H1 (cell line): Measurements from ENCODE around the gene BMF. TPM values are rescaled to one million over a fixed set of nuclear protein-coding genes. Genes with fewer than 3 reads are reported as not detected.

ENCODE experiments used
- CTCF ChIA-PET: fragments of 300-600 bp; sonication (Branson Sonifier 250); formaldehyde crosslinking; loops from one replicate; lab custom pipeline; 2021; ENCODE audit not compliant: partially characterized antibody; lab: Charles Lee
- POLR2A ChIA-PET: fragments of 300-600 bp; sonication (Branson Sonifier 250); formaldehyde crosslinking; loops from one replicate; lab custom pipeline; 2021; ENCODE audit warnings: inconsistent platforms; ENCODE audit not compliant: partially characterized antibody; lab: Charles Lee
- DNase-seq, 2 experiments: peaks; one replicate each; pipeline versions ENCODE4 v3.0.0 to v3.0.0-alpha.2; 2010 to 2022; ENCODE audit warnings: low spot score in 2 of 2, low read depth in 1 of 2, mixed read lengths in 1 of 2
- FAIRE-seq: peaks from 2 replicates; lab custom pipeline; 2011; peaks lifted over from hg19 to GRCh38; lab: Jason Lieb, UNC
- H2AFZ ChIP-seq: 2 replicates; pipeline ENCODE4 v1.8.1; 2012; ENCODE audit warnings: low read length, inconsistent platforms
- H2AK5ac ChIP-seq: 2 replicates; pipeline ENCODE4 v1.6.1; 2013; ENCODE audit warnings: low read depth, low read length
- H2BK120ac ChIP-seq: replicated peaks from 2 replicates; pipeline ENCODE3; 2013; ENCODE audit warnings: low read depth, low read length, inconsistent platforms
- H2BK12ac ChIP-seq: 2 replicates; pipeline ENCODE4 v1.6.1; 2013; ENCODE audit warnings: low read depth, low read length
- H2BK15ac ChIP-seq: 2 replicates; pipeline ENCODE4 v1.6.1; 2013; ENCODE audit warnings: low read length
- H2BK20ac ChIP-seq: 2 replicates; pipeline ENCODE4 v1.6.1; 2013; ENCODE audit warnings: low read length
- H2BK5ac ChIP-seq: 2 replicates; pipeline ENCODE4 v1.6.1; 2013; ENCODE audit warnings: low read depth, low read length
- H3K14ac ChIP-seq: 2 replicates; pipeline ENCODE4 v1.6.1; 2013; ENCODE audit warnings: inconsistent platforms; ENCODE audit not compliant: insufficient read length
- H3K18ac ChIP-seq: 2 replicates; pipeline ENCODE4 v1.6.1; 2013; ENCODE audit warnings: low read length; ENCODE audit errors: extremely low read depth
- H3K23ac ChIP-seq: 2 replicates; pipeline ENCODE4 v1.6.1; 2013; ENCODE audit warnings: inconsistent platforms; ENCODE audit not compliant: insufficient read length
- H3K23me2 ChIP-seq: 2 replicates; pipeline ENCODE4 v1.6.1; 2013; ENCODE audit warnings: low read depth, low read length
- H3K27ac ChIP-seq: 2 replicates; pipeline ENCODE4 v1.6.1; 2011; ENCODE audit warnings: low read depth, low read length, inconsistent platforms
- H3K27me3 ChIP-seq, 4 experiments: replicated peaks in 1 of 4; 1 replicate in 1 of 4; 2 replicates in 3 of 4; pipeline versions ENCODE4 v1.6.1 to v1.8.1; 2011 to 2013; ENCODE audit warnings: low read length in 3 of 4, mild to moderate bottlenecking in 3 of 4, inconsistent platforms in 2 of 4, mixed read lengths in 2 of 4, moderate library complexity in 1 of 4; ENCODE audit not compliant: control insufficient read depth in 3 of 4, insufficient read depth in 3 of 4; ENCODE audit errors: extremely low read depth in 1 of 4
- H3K36me3 ChIP-seq, 4 experiments: 2 replicates each; pipeline versions ENCODE4 v1.6.1 to v1.8.1; 2011 to 2013; ENCODE audit warnings: mild to moderate bottlenecking in 4 of 4, low read length in 3 of 4, moderate library complexity in 2 of 4, control low read depth in 1 of 4, inconsistent platforms in 1 of 4; ENCODE audit not compliant: insufficient read depth in 4 of 4, control insufficient read depth in 2 of 4
- H3K4ac ChIP-seq: replicated peaks from 2 replicates; pipeline ENCODE3; 2013; ENCODE audit warnings: low read length, low read depth, mixed read lengths, inconsistent platforms; ENCODE audit not compliant: insufficient read length
- H3K4me1 ChIP-seq, 4 experiments: replicated peaks in 1 of 4; 1 replicate in 1 of 4; 2 replicates in 3 of 4; pipeline versions ENCODE4 v1.6.1 to v1.8.1; 2011 to 2013; ENCODE audit warnings: low read length in 3 of 4, inconsistent platforms in 2 of 4, mixed read lengths in 1 of 4; ENCODE audit not compliant: insufficient read depth in 4 of 4, control insufficient read depth in 3 of 4
- H3K4me2 ChIP-seq, 2 experiments: 2 replicates each; pipeline versions ENCODE4 v1.6.1 to v1.8.1; 2011 to 2013; ENCODE audit warnings: low read depth in 2 of 2, low read length in 2 of 2, control low read depth in 1 of 2, inconsistent platforms in 1 of 2, mild to moderate bottlenecking in 1 of 2; ENCODE audit not compliant: insufficient read depth in 1 of 2
- H3K4me3 ChIP-seq, 4 experiments: fragments of 200-600, 300-600 bp in 1 of 4; sonication (generic), shearing (Covaris generic), sonication (Bioruptor Twin) in 1 of 4; 2 replicates each; pipeline versions ENCODE4 v1.5.1 to v1.8.1; 2011 to 2016; ENCODE audit warnings: low read length in 4 of 4, low read depth in 3 of 4, control low read depth in 2 of 4, inconsistent platforms in 2 of 4, mild to moderate bottlenecking in 2 of 4, mixed read lengths in 1 of 4, moderate library complexity in 1 of 4; ENCODE audit not compliant: insufficient read depth in 2 of 4; ENCODE audit errors: extremely low read depth in 1 of 4
- H3K56ac ChIP-seq: replicated peaks from 2 replicates; pipeline ENCODE3; 2013; ENCODE audit warnings: low read depth, mild to moderate bottlenecking, mixed read lengths, low read length, inconsistent platforms; ENCODE audit not compliant: insufficient read length
- H3K79me1 ChIP-seq: 2 replicates; pipeline ENCODE4 v1.6.1; 2013; ENCODE audit warnings: low read depth, low read length, control low read depth
- H3K79me2 ChIP-seq, 2 experiments: 2 replicates each; pipeline versions ENCODE4 v1.6.1 to v1.8.1; 2012 to 2013; ENCODE audit warnings: low read length in 2 of 2, mild to moderate bottlenecking in 2 of 2, inconsistent platforms in 1 of 2; ENCODE audit not compliant: insufficient read depth in 2 of 2, control insufficient read depth in 1 of 2
- H3K9ac ChIP-seq, 4 experiments: replicated peaks in 1 of 4; 1 replicate in 1 of 4; 2 replicates in 3 of 4; pipeline versions ENCODE4 v1.6.1 to v1.8.1; 2011 to 2013; ENCODE audit warnings: low read depth in 3 of 4, low read length in 3 of 4, control low read depth in 2 of 4, mild to moderate bottlenecking in 2 of 4, moderate library complexity in 2 of 4, inconsistent platforms in 1 of 4; ENCODE audit errors: extremely low read depth in 1 of 4
- H3K9me3 ChIP-seq, 2 experiments: 2 replicates each; pipeline versions ENCODE4 v1.6.1 to v1.8.1; 2012 to 2013; ENCODE audit warnings: mild to moderate bottlenecking in 2 of 2, moderate library complexity in 2 of 2, control low read depth in 1 of 2, inconsistent platforms in 1 of 2, low read depth in 1 of 2, low read length in 1 of 2, mixed read lengths in 1 of 2; ENCODE audit not compliant: insufficient read depth in 2 of 2
- H4K20me1 ChIP-seq, 2 experiments: replicated peaks in 1 of 2; 2 replicates each; pipeline versions ENCODE3 to v1.8.1; 2011 to 2013; ENCODE audit warnings: inconsistent platforms in 2 of 2, low read length in 2 of 2, mild to moderate bottlenecking in 1 of 2; ENCODE audit not compliant: insufficient read depth in 2 of 2, control insufficient read depth in 1 of 2
- H4K5ac ChIP-seq: 2 replicates; pipeline ENCODE4 v1.6.1; 2013; ENCODE audit warnings: low read length, low read depth, mixed read lengths, inconsistent platforms; ENCODE audit not compliant: insufficient read length
- H4K8ac ChIP-seq: 2 replicates; pipeline ENCODE4 v1.8.0; 2013; ENCODE audit warnings: mild to moderate bottlenecking, moderate library complexity, low read length, inconsistent platforms; ENCODE audit not compliant: insufficient read depth; ENCODE audit errors: extremely low read depth
- H4K91ac ChIP-seq: replicated peaks from 2 replicates; pipeline ENCODE3; 2013; ENCODE audit warnings: low read length, mixed read lengths, inconsistent platforms; ENCODE audit not compliant: insufficient read length
- ASH2L ChIP-seq: fragments of 200-600, 300-600 bp; sonication (generic); IDR thresholded peaks from one replicate; pipeline ENCODE4 v1.7.1; 2017; ENCODE audit warnings: low read length
- ATF2 ChIP-seq: IDR thresholded peaks from 2 replicates; pipeline ENCODE4 v1.6.1; 2012; ENCODE audit warnings: low read length, inconsistent platforms
- CHD2 ChIP-seq: IDR thresholded peaks from 2 replicates; pipeline ENCODE4 v1.6.1; 2012; ENCODE audit warnings: low read length, improper control_type of control experiment
- EZH2 ChIP-seq: fragments of 200-600 bp; sonication (generic); IDR thresholded peaks from 2 replicates; pipeline ENCODE4 v1.7.1; 2012; ENCODE audit warnings: low read depth, mild to moderate bottlenecking, moderate library complexity, low read length, inconsistent platforms; ENCODE audit not compliant: severe bottlenecking
- PHF8 ChIP-seq: fragments of 200-600 bp; sonication (generic); conservative IDR thresholded peaks from 2 replicates; pipeline ENCODE4 v1.7.1; 2012; ENCODE audit warnings: low read depth, mild to moderate bottlenecking, inconsistent platforms, low read length, moderate library complexity
- SIX5 ChIP-seq: IDR thresholded peaks from 2 replicates; pipeline ENCODE4 v1.6.1; 2011; ENCODE audit warnings: mild to moderate bottlenecking, low read depth, low read length
- TAF1 ChIP-seq: IDR thresholded peaks from 2 replicates; pipeline ENCODE4 v1.6.1; 2011; ENCODE audit warnings: mild to moderate bottlenecking, low read depth, low read length
- WGBS, 2 experiments: shearing (Covaris generic) in 1 of 2; methylation state at CpG; one replicate each; pipeline versions ENCODE4 v1.1.6 to v1.1.7; 2013 to 2015; ENCODE audit warnings: low lambda C conversion rate in 2 of 2, mixed read lengths in 2 of 2, inconsistent platforms in 1 of 2, low coverage in 1 of 2, missing lambda C conversion rate in 1 of 2; ENCODE audit not compliant: insufficient replicate concordance in 2 of 2, insufficient coverage in 1 of 2, insufficient read length in 1 of 2; ENCODE audit errors: extremely low coverage in 1 of 2, missing lambda C conversion rate in 1 of 2; 5-methylcytosine and 5-hydroxymethylcytosine counted together
- polyA plus RNA-seq, 7 experiments: library from polyadenylated mRNA; depleted of rRNA in 3 of 7; stranded (reverse) in 5 of 7; unstranded in 2 of 7; fragments of >200 nt in 5 of 7; fragments of 200-250 nt in 2 of 7; gene quantifications; 1 replicate in 5 of 7; 2 replicates in 1 of 7; 4 replicates in 1 of 7; pipeline versions ENCODE4 v1.2.1 to v1.2.3, GENCODE V29; 2011 to 2013; ENCODE audit warnings: missing spikeins in 2 of 7, mixed read lengths in 2 of 7
- total RNA-seq: library from RNA; stranded (reverse); fragmentation: NEBNext Ultra II Directional; extraction: Animal tissue kit (Norgen Biotek cat#: 25700); gene quantifications from 2 replicates; pipeline ENCODE4 v1.2.1, GENCODE V29; 2021
- TF ChIP-seq, protein P1 (sequence below): IDR thresholded peaks from 2 replicates; pipeline ENCODE4 v1.6.1; 2011; ENCODE audit warnings: low read depth, mild to moderate bottlenecking, low read length; ENCODE audit not compliant: insufficient read depth

BMF gene
- total and polyA plus RNA-seq, 2 of the 8 experiments (the other 6 are each of a cell fraction or from before 2014, with no cell fraction given), result 21.2 to 24.2 TPM

DNA sequence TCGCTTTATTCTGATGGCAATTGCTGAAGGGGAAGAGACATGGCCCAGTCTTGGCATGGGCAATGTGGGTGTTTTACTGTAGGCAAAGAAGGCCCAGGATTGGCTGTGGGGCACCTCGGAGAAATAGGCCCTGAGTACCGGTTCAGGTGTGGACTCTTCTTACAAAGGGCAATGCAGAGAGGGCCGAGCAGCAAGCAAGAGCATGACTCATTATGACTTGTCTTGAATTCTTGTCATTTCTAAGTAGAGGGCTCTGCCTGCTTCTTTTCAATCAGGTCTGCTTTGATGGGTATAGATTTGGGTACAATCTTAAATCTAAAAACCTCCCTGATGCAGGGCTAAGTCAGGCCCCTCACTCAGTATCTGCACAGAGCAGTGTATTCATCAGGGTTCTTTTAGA, 37.4 kb upstream of the BMF start:
- H3K27ac ChIP-seq, result no peak overlapping the region
- no peaks in the 10 kb centered on the region for H3K79me1 ChIP-seq
- no peak overlapping the region for H2AK5ac ChIP-seq
- H3K4me3 ChIP-seq, result no peak overlapping the region
- H3K23me2 ChIP-seq, result no peaks in the 10 kb centered on the region
- H3K36me3 ChIP-seq, result no peaks in the 10 kb centered on the region
- no peak overlapping the region for H3K4me2 ChIP-seq
- no peak overlapping the region for H3K14ac ChIP-seq
- DNase-seq (peak in 1 of 2 experiments; percentile 16), FAIRE-seq (no peak)
- peak overlapping the region; percentile 67; the same call in 1 of the 2 replicates for H2AFZ ChIP-seq
- no peaks in the 10 kb centered on the region for H3K4me1 ChIP-seq
- H3K79me2 ChIP-seq, result no peaks in the 10 kb centered on the region
- no peak overlapping the region for H3K4ac ChIP-seq
- no peak overlapping the region for H3K18ac ChIP-seq
- no peaks in the 10 kb centered on the region for H4K20me1 ChIP-seq
- 92% methylated on average over 4 of the region's 4 CpGs; no CpG with 5 or more reads in 1 of the 2 experiments for WGBS, 2 experiments
- H2BK5ac ChIP-seq, result no peak overlapping the region
- H4K5ac ChIP-seq, result no peak overlapping the region
- TF ChIP-seq, protein P1, sequence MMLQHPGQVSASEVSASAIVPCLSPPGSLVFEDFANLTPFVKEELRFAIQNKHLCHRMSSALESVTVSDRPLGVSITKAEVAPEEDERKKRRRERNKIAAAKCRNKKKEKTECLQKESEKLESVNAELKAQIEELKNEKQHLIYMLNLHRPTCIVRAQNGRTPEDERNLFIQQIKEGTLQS, result no peak
- TF ChIP-seq SIX5 (no peak), ASH2L (no peak), PHF8 (no peak), ATF2 (no peak), EZH2 (no peak), TAF1 (no peak), CHD2 (no peak)
- H3K27me3 ChIP-seq, result no peaks in the 10 kb centered on the region
- H2BK120ac ChIP-seq, result no peak overlapping the region
- H3K56ac ChIP-seq, result no peak overlapping the region
- no peak overlapping the region for H4K8ac ChIP-seq
- no peak overlapping the region for H3K9ac ChIP-seq
- no peaks in the 10 kb centered on the region for H3K9me3 ChIP-seq
- CTCF ChIA-PET, result no interaction called here
- H2BK15ac ChIP-seq, result no peak overlapping the region
- no peak overlapping the region for H3K23ac ChIP-seq
- H2BK20ac ChIP-seq, result no peak overlapping the region
- H2BK12ac ChIP-seq, result no peak overlapping the region
- no peak overlapping the region for H4K91ac ChIP-seq
- POLR2A ChIA-PET, result no interaction called here
